ENCODE data around the gene PCARE.

GRCh38 chr2:29055601-29056000 is 18.7 kb downstream of the PCARE start:
- TF ChIP-seq SIN3A (conservative IDR thresholded peaks at IDR 0.05 in 1 of 2, IDR thresholded peaks at IDR 0.05 in 1 of 2; ENCODE audit: low read depth in 1 of 2, low read length in 2 of 2) (no peak), FOSL1 (IDR thresholded peaks at IDR 0.05; ENCODE audit: insufficient read depth, low read depth, low read length) (no peak), POLR2A (IDR thresholded peaks at IDR 0.05; ENCODE audit: control extremely low read depth in 1 of 2, low read depth in 2 of 2, low read length in 2 of 2) (no peak), JUN (IDR thresholded peaks at IDR 0.05; ENCODE audit: low read depth, low read length) (no peak), HDAC2 (IDR thresholded peaks at IDR 0.05; ENCODE audit: borderline replicate concordance in 1 of 2, low read depth in 2 of 2, low read length in 2 of 2) (no peak), KDM1A (IDR thresholded peaks at IDR 0.05; ENCODE audit: borderline replicate concordance, low read length) (no peak), SP1 (IDR thresholded peaks at IDR 0.05; ENCODE audit: low read depth, low read length) (no peak), MAX (IDR thresholded peaks at IDR 0.05) (no peak), RAD21 (IDR thresholded peaks at IDR 0.05 in 1 of 2, conservative IDR thresholded peaks at IDR 0.05 in 1 of 2; ENCODE audit: low read depth in 2 of 2, low read length in 2 of 2) (no peak), BCL11A (IDR thresholded peaks at IDR 0.05; ENCODE audit: low read depth in 2 of 2, low read length in 2 of 2) (no peak), CHD2 (IDR thresholded peaks at IDR 0.05; ENCODE audit: low read length) (no peak), RFX5 (IDR thresholded peaks at IDR 0.05; ENCODE audit: borderline replicate concordance, low read depth, low read length) (no peak), SIX5 (IDR thresholded peaks at IDR 0.05; ENCODE audit: low read depth, low read length) (no peak)
- TF ChIP-seq, protein P1, sequence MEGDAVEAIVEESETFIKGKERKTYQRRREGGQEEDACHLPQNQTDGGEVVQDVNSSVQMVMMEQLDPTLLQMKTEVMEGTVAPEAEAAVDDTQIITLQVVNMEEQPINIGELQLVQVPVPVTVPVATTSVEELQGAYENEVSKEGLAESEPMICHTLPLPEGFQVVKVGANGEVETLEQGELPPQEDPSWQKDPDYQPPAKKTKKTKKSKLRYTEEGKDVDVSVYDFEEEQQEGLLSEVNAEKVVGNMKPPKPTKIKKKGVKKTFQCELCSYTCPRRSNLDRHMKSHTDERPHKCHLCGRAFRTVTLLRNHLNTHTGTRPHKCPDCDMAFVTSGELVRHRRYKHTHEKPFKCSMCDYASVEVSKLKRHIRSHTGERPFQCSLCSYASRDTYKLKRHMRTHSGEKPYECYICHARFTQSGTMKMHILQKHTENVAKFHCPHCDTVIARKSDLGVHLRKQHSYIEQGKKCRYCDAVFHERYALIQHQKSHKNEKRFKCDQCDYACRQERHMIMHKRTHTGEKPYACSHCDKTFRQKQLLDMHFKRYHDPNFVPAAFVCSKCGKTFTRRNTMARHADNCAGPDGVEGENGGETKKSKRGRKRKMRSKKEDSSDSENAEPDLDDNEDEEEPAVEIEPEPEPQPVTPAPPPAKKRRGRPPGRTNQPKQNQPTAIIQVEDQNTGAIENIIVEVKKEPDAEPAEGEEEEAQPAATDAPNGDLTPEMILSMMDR (IDR thresholded peaks at IDR 0.05; ENCODE audit: control extremely low read depth in 1 of 3, insufficient read depth in 1 of 3, low read depth in 1 of 3, low read length in 3 of 3) = no peak

All from H1 (cell line).